ENCODE measurements around the gene LINGO3.

GRCh38 chr19:2302319-2303210 lies 5.4 kb downstream of the LINGO3 start:
- no peak for TF ChIP-seq CTCF (conservative IDR thresholded peaks at IDR 0.05; ENCODE audit: low read depth, low read length)
- TF ChIP-seq POLR2A (IDR thresholded peaks at IDR 0.05; ENCODE audit: low read depth, low read length), result no peak
- TF ChIP-seq RFX5 (IDR thresholded peaks at IDR 0.05; ENCODE audit: low read depth, low read length), result no peak
- TF ChIP-seq ELK1 (IDR thresholded peaks at IDR 0.05; ENCODE audit: borderline replicate concordance, low read depth, low read length), result no peak
- TF ChIP-seq, protein P1, sequence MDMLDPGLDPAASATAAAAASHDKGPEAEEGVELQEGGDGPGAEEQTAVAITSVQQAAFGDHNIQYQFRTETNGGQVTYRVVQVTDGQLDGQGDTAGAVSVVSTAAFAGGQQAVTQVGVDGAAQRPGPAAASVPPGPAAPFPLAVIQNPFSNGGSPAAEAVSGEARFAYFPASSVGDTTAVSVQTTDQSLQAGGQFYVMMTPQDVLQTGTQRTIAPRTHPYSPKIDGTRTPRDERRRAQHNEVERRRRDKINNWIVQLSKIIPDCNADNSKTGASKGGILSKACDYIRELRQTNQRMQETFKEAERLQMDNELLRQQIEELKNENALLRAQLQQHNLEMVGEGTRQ (IDR thresholded peaks at IDR 0.05; ENCODE audit: low read depth, low read length), result 0 out of 2 replicates have a peak, but pooled peaks have one; percentile 3
- TF ChIP-seq RAD21 (IDR thresholded peaks at IDR 0.05; ENCODE audit: low read length), result no peak
